A549 (cell line): ENCODE data around the gene GBE1.

Experiments
- CBX2 ChIP-seq: fragments of 200-600 bp; sonication (generic); IDR thresholded peaks from 2 replicates; pipeline ENCODE4 v1.6.1; 2016; ENCODE audit warnings: low read depth, mild to moderate bottlenecking, borderline replicate concordance
- EP300 ChIP-seq, 2 experiments: fragments of >200 bp; sonication (Bioruptor Twin); formaldehyde crosslinking; IDR thresholded peaks; 2 replicates in 1 of 2; 3 replicates in 1 of 2; pipeline ENCODE4 v1.6.1; 2016 to 2017
- GATA3 ChIP-seq: IDR thresholded peaks from 2 replicates; pipeline ENCODE4 v1.6.1; 2012; ENCODE audit warnings: borderline replicate concordance
- KDM1A ChIP-seq: fragments of 200-600 bp; sonication (generic); IDR thresholded peaks from 2 replicates; pipeline ENCODE4 v1.6.1; 2016; ENCODE audit warnings: low read depth, mild to moderate bottlenecking
- KDM5A ChIP-seq: fragments of 200-600 bp; sonication (generic); IDR thresholded peaks from 2 replicates; pipeline ENCODE4 v1.6.1; 2016; ENCODE audit warnings: antibody characterized with exemption, mild to moderate bottlenecking
- POLR2A ChIP-seq: IDR thresholded peaks from 2 replicates; pipeline ENCODE4 v1.6.1; 2012; ENCODE audit warnings: mild to moderate bottlenecking, low read length
- POLR2AphosphoS2 ChIP-seq: conservative IDR thresholded peaks from 2 replicates; pipeline ENCODE4 v1.6.1; 2012; ENCODE audit warnings: low read length, improper control_type of control experiment, inconsistent platforms
- TF ChIP-seq, protein P1 (sequence below): fragments of >200 bp; sonication (Bioruptor Twin); formaldehyde crosslinking; IDR thresholded peaks from 3 replicates; pipeline ENCODE4 v1.5.1; 2016
- TF ChIP-seq, protein P2 (sequence below): fragments of 150-350 bp; IDR thresholded peaks from 2 replicates; pipeline ENCODE4 v1.6.1; 2014; ENCODE audit warnings: low read depth, mild to moderate bottlenecking, low read length

DNA sequence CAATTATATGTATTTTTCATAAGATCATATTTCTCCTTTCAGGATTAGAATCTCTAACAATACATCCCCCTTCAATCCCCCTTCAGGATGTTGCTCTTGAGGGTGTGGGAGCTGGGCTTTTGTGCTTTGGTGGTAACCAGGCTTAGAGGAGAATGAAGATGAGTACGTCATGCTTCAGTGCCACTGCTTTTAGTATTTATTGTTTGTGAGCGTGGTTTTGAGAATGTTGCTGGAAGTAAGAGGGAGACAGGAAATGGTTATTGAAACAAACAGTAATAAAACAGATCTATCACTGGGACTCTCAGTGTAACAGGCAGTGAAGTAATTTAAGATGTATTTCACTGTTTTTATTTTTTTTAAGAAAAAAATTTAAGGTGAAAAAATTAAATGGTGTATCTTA lies 35.3 kb downstream of the GBE1 start:
- TF ChIP-seq KDM5A (no peak), POLR2A (no peak), EP300 (IDR thresholded peaks at IDR 0.05) (no peak), POLR2AphosphoS2 (no peak), GATA3 (no peak), KDM1A (no peak), CBX2 (no peak)
- TF ChIP-seq, protein P1, sequence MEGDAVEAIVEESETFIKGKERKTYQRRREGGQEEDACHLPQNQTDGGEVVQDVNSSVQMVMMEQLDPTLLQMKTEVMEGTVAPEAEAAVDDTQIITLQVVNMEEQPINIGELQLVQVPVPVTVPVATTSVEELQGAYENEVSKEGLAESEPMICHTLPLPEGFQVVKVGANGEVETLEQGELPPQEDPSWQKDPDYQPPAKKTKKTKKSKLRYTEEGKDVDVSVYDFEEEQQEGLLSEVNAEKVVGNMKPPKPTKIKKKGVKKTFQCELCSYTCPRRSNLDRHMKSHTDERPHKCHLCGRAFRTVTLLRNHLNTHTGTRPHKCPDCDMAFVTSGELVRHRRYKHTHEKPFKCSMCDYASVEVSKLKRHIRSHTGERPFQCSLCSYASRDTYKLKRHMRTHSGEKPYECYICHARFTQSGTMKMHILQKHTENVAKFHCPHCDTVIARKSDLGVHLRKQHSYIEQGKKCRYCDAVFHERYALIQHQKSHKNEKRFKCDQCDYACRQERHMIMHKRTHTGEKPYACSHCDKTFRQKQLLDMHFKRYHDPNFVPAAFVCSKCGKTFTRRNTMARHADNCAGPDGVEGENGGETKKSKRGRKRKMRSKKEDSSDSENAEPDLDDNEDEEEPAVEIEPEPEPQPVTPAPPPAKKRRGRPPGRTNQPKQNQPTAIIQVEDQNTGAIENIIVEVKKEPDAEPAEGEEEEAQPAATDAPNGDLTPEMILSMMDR: no peak
- TF ChIP-seq, protein P2, sequence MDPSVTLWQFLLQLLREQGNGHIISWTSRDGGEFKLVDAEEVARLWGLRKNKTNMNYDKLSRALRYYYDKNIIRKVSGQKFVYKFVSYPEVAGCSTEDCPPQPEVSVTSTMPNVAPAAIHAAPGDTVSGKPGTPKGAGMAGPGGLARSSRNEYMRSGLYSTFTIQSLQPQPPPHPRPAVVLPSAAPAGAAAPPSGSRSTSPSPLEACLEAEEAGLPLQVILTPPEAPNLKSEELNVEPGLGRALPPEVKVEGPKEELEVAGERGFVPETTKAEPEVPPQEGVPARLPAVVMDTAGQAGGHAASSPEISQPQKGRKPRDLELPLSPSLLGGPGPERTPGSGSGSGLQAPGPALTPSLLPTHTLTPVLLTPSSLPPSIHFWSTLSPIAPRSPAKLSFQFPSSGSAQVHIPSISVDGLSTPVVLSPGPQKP: no peak
